Pons (tissue), 1 donor: ENCODE results near the gene ANXA5.
"Not testable (repeated sequence)": the region's sequence is repeated elsewhere in the genome, so short reads cannot be mapped to it uniquely, and the experiment has no call there.

Experiments
- DNase-seq: peaks from one replicate; pipeline ENCODE4 v3.0.0-alpha.2; 2016; ENCODE audit warnings: low spot score

Gene ANXA5

GRCh38 chr4:121677524-121677923 is 19.3 kb downstream of the ANXA5 start:
- no peak for DNase-seq

GRCh38 chr4:121676345-121677075 is 20.3 kb downstream of the ANXA5 start:
- no peak for DNase-seq

GRCh38 chr4:121675715-121676114 is 21.1 kb downstream of the ANXA5 start:
- DNase-seq: peak; percentile 20

GRCh38 chr4:121674696-121675095 is 22.1 kb downstream of the ANXA5 start:
- DNase-seq: no peak

GRCh38 chr4:121674191-121674590 is 22.6 kb downstream of the ANXA5 start:
- DNase-seq: no peak

GRCh38 chr4:121669163-121669550 is 27.6 kb downstream of the ANXA5 start:
- DNase-seq: no peak

- no peak for DNase-seq
These were observed 28.2 kb downstream of the ANXA5 start for GRCh38 chr4:121668368-121669162.

GRCh38 chr4:121666091-121666679 is 30.6 kb downstream of the ANXA5 start:
- peak; percentile 20 for DNase-seq

GRCh38 chr4:121665371-121665770 is 31.4 kb downstream of the ANXA5 start:
- no peak for DNase-seq

- no peak for DNase-seq
These were observed 34.6 kb downstream of the ANXA5 start for GRCh38 chr4:121662225-121662624.

- DNase-seq: not testable (repeated sequence)
These were observed 36.4 kb downstream of the ANXA5 start for GRCh38 chr4:121660175-121660933.

- DNase-seq: no peak
These were observed 38.7 kb downstream of the ANXA5 start for GRCh38 chr4:121658125-121658524.

- peak; percentile 59 for DNase-seq
These were observed 40.5 kb downstream of the ANXA5 start for GRCh38 chr4:121656269-121656641.

- no peak for DNase-seq
These were observed 41.2 kb downstream of the ANXA5 start for GRCh38 chr4:121655320-121656268.

- no peak for DNase-seq
These were observed 42.0 kb downstream of the ANXA5 start for GRCh38 chr4:121654738-121655137.

GRCh38 chr4:121653986-121654385 is 42.8 kb downstream of the ANXA5 start:
- DNase-seq: no peak

GRCh38 chr4:121653214-121653613 is 43.6 kb downstream of the ANXA5 start:
- DNase-seq: no peak

- DNase-seq: no peak
These were observed 45.2 kb downstream of the ANXA5 start for GRCh38 chr4:121651597-121651996.

- no peak for DNase-seq
These were observed 46.0 kb downstream of the ANXA5 start for GRCh38 chr4:121650741-121651140.

GRCh38 chr4:121648516-121648915 is 48.3 kb downstream of the ANXA5 start:
- DNase-seq: no peak
